CD4-positive, alpha-beta T cell treated with Interleukin-6 for 4 hours (primary cell): Measurements from ENCODE around the gene FAM227B.

ENCODE experiments used
- DNase-seq: peaks from one replicate; pipeline ENCODE4 v3.0.0-alpha.2; 2020; ENCODE audit warnings: mixed read lengths

Gene FAM227B

DNA sequence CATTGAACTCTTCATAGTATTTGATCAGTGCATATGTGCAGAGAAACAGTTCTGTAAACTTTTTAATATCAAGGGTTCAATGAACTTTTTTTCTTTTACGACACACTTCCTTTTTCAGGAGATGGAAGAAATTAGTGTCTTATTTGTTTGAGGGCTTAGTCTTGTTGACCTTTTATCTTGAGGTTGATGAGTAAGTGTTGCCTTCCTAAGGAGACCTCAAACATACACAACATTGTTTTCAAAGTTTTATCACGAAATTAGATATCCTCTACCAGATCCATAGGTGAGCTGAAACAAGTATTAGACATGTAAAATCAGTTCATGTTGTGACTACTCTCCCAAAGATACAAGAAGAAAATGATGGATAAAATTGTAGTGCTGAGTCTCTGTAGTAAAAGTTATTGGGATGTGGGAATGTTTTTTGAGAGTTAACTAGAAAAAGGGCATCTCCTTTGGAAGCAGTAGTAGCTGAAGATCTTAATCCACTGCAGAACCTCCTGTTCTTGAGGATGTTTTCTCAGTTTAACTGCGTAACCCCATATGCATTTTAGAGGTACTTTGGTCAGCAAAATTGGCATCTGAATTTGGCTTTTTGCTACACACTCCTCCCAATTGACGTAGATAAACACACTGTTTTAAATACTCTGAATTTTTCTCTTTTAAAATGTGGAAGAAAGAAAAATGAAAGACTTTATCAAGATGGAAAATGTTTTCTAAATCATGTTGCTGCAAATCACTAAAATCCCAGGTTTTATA, 333.8 kb downstream of the FAM227B start:
- no peak for DNase-seq

DNA sequence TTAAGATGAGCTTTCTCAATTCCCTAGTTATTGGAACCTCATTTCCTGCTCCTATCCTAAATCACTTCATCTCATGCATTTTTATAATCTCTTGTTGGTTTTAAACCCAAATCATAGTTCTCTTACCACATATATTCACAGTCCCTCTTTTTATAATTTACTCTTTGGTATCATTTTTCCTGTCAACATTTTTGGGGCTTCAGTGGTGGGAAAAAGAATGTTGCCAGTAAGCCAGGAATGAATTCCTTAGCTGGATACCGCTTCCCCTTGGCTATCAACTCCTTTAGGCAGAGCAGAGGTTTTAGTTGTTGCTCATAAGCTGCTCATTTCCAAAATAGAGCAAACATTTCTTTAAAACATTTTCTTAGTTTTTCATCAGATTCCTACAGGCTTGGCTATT, 338.3 kb downstream of the FAM227B start:
- DNase-seq: no peak

GRCh38 chr15:49279521-49280456, 340.8 kb downstream of the FAM227B start:
- DNase-seq: no peak

- DNase-seq: no peak
Measured at GRCh38 chr15:49278751-49279150, 341.9 kb downstream of the FAM227B start.
